ENCODE measurements around the gene SMYD3. TPM values are rescaled to one million over a fixed set of nuclear protein-coding genes. Genes with fewer than 3 reads are reported as not detected.
"Not testable (repeated sequence)": the region's sequence is repeated elsewhere in the genome, so short reads cannot be mapped to it uniquely, and the experiment has no call there.

Gene SMYD3
- total RNA-seq, 1 donor = 171 TPM

DNA sequence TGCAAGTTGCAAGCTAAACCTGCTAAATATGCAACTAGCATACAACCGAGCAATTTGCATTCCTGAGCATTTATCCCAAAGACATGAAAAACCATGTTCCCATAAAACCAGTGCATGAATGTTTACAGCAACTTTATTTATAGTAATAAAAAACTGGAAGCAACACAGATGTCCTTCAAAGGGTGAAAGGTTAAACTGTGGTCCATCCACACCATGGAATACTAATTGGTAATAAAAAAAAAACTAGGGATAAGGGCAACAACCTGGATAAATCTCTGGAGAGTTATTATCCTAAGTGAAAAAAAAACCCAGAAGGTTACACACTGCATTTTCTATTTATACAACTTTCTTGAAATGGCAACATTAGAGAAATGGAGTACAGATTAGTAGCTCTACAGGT lies 474.1 kb downstream of the SMYD3 start:
- no peaks in the 10 kb centered on the region for H3K36me3 ChIP-seq (ENCODE audit: insufficient read depth, low read length)
- H3K79me2 ChIP-seq (ENCODE audit: insufficient read depth, low read length) = no peaks in the 10 kb centered on the region
- H4K20me1 ChIP-seq (ENCODE audit: insufficient read depth, low read length) = peaks cover 2% of the 10 kb centered on the region
- no peak overlapping the region for H3K27ac ChIP-seq (ENCODE audit: low read depth, low read length)
- H3K4me3 ChIP-seq (ENCODE audit: insufficient read depth, low read length) = no peak overlapping the region
- DNase-seq (ENCODE audit: insufficient read length, low spot score, missing footprints) = no peak
- no peak overlapping the region for H2AFZ ChIP-seq (ENCODE audit: low read length)
- TF ChIP-seq, protein P1, sequence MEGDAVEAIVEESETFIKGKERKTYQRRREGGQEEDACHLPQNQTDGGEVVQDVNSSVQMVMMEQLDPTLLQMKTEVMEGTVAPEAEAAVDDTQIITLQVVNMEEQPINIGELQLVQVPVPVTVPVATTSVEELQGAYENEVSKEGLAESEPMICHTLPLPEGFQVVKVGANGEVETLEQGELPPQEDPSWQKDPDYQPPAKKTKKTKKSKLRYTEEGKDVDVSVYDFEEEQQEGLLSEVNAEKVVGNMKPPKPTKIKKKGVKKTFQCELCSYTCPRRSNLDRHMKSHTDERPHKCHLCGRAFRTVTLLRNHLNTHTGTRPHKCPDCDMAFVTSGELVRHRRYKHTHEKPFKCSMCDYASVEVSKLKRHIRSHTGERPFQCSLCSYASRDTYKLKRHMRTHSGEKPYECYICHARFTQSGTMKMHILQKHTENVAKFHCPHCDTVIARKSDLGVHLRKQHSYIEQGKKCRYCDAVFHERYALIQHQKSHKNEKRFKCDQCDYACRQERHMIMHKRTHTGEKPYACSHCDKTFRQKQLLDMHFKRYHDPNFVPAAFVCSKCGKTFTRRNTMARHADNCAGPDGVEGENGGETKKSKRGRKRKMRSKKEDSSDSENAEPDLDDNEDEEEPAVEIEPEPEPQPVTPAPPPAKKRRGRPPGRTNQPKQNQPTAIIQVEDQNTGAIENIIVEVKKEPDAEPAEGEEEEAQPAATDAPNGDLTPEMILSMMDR (IDR thresholded peaks at IDR 0.05; ENCODE audit: extremely low read depth, low read depth, low read length) = no peak
- H3K4me2 ChIP-seq (ENCODE audit: insufficient read depth, low read length) = no peak overlapping the region
- no peaks in the 10 kb centered on the region for H3K9me3 ChIP-seq (ENCODE audit: low read depth, low read length)
- H3K27me3 ChIP-seq (ENCODE audit: insufficient read depth, low read length) = no peaks in the 10 kb centered on the region
- H3K4me1 ChIP-seq (ENCODE audit: insufficient read depth, low read length) = no peaks in the 10 kb centered on the region

DNA sequence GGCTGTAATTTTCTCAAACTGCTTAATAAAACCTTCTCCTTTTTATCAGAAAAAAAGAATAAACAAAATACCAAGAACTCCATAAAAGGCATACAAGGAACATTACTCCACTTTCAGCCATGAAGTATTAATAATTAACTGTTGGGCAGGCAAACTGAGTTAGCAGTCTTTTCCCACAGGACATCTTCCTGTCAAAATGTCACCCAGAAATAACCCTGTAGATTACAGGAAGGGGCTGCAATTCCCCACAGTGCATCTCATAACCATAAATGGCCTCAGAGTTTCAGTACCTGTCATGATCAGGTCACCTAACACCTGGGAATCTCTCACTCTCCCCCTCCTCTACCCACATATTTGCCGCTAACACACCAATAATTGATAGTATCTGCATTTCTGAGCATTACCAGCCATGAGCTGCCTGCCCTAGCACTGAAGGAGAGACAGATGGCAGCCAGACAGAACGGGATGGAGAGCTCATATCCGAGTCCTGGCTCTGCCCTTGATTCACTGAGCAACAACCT lies 475.0 kb downstream of the SMYD3 start:
- H2AFZ ChIP-seq (ENCODE audit: low read length) = no peak overlapping the region
- peaks cover 2% of the 10 kb centered on the region for H4K20me1 ChIP-seq (ENCODE audit: insufficient read depth, low read length)
- H3K4me3 ChIP-seq (ENCODE audit: insufficient read depth, low read length) = no peak overlapping the region
- no peaks in the 10 kb centered on the region for H3K27me3 ChIP-seq (ENCODE audit: insufficient read depth, low read length)
- H3K27ac ChIP-seq (ENCODE audit: low read depth, low read length) = no peak overlapping the region
- no peaks in the 10 kb centered on the region for H3K79me2 ChIP-seq (ENCODE audit: insufficient read depth, low read length)
- H3K9me3 ChIP-seq (ENCODE audit: low read depth, low read length) = no peaks in the 10 kb centered on the region
- no peaks in the 10 kb centered on the region for H3K36me3 ChIP-seq (ENCODE audit: insufficient read depth, low read length)
- no peak for DNase-seq (ENCODE audit: insufficient read length, low spot score, missing footprints)
- H3K4me2 ChIP-seq (ENCODE audit: insufficient read depth, low read length) = no peak overlapping the region
- no peaks in the 10 kb centered on the region for H3K4me1 ChIP-seq (ENCODE audit: insufficient read depth, low read length)
- TF ChIP-seq, protein P1 (IDR thresholded peaks at IDR 0.05; ENCODE audit: extremely low read depth, low read depth, low read length) = no peak

DNA sequence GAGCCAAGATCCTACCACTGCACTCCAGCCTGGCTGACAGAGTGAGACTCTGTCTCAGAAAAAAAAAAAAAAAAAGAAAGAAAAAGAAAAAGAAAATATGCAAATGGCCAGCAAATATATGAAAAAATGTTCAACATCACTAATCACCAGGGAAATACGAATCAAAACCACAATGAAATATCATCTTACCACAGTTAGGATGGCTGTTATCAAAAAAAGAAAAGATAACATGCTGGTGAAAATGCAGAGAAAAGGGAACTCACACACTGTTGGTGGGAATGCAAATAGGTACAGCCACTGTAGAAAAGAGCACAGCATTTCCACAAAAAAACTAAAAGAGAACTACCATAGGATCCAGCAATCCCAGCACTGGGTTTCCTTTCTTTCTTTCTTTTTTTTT lies 477.5 kb downstream of the SMYD3 start:
- Histone ChIP-seq H3K36me3 (ENCODE audit: insufficient read depth, low read length) (no peaks in the 10 kb centered on the region), H3K27me3 (ENCODE audit: insufficient read depth, low read length) (no peaks in the 10 kb centered on the region), H3K4me2 (ENCODE audit: insufficient read depth, low read length) (no peak overlapping the region), H4K20me1 (ENCODE audit: insufficient read depth, low read length) (peaks cover 2% of the 10 kb centered on the region), H3K4me1 (ENCODE audit: insufficient read depth, low read length) (no peaks in the 10 kb centered on the region), H2AFZ (ENCODE audit: low read length) (no peak overlapping the region), H3K79me2 (ENCODE audit: insufficient read depth, low read length) (no peaks in the 10 kb centered on the region), H3K9me3 (ENCODE audit: low read depth, low read length) (no peaks in the 10 kb centered on the region), H3K27ac (ENCODE audit: low read depth, low read length) (no peak overlapping the region), H3K4me3 (ENCODE audit: insufficient read depth, low read length) (no peak overlapping the region)
- TF ChIP-seq, protein P1 (IDR thresholded peaks at IDR 0.05; ENCODE audit: extremely low read depth, low read depth, low read length) = no peak
- DNase-seq (ENCODE audit: insufficient read length, low spot score, missing footprints) = no peak

- not testable (repeated sequence) for H3K4me2 ChIP-seq (ENCODE audit: insufficient read depth, low read length); H3K4me1 ChIP-seq (ENCODE audit: insufficient read depth, low read length); H3K79me2 ChIP-seq (ENCODE audit: insufficient read depth, low read length)
Measured at GRCh38 chr1:246024118-246024517, 483.0 kb downstream of the SMYD3 start.

More at GRCh38 chr1:246024118-246024517, 483.0 kb downstream of the SMYD3 start:
- DNase-seq (ENCODE audit: insufficient read length, low spot score, missing footprints); H3K27me3 ChIP-seq (ENCODE audit: insufficient read depth, low read length); H3K9me3 ChIP-seq (ENCODE audit: low read depth, low read length); H3K36me3 ChIP-seq (ENCODE audit: insufficient read depth, low read length); H2AFZ ChIP-seq (ENCODE audit: low read length); H3K4me3 ChIP-seq (ENCODE audit: insufficient read depth, low read length); H4K20me1 ChIP-seq (ENCODE audit: insufficient read depth, low read length); H3K27ac ChIP-seq (ENCODE audit: low read depth, low read length): not testable (repeated sequence)
